ENCODE measurements around the gene COL21A1.
"Not testable (repeated sequence)": the region's sequence is repeated elsewhere in the genome, so short reads cannot be mapped to it uniquely, and the experiment has no call there.

Gene COL21A1

GRCh38 chr6:56043076-56043475 lies 204.3 kb downstream of the COL21A1 start:
- no peak for DNase-seq

DNA sequence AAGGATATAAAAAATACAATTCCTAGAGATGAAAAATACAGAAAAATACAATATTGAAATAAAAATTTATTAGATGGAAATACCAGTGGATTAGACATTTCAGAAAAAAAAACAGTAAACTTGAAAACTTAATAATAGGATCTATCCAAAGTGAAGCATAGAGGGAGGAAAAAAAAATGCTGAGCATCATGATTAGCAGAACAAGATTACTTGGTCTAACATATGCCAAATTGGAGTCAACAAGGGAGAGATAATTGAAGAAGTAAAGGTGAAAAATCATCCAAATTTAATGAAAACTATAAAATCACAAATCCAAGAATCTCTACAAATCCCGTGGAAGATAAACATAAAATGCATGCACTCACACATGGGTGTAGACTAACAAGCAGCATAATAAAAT lies 205.8 kb downstream of the COL21A1 start:
- DNase-seq = no peak

- DNase-seq = no peak
Measured at GRCh38 chr6:56040889-56041301, 206.5 kb downstream of the COL21A1 start.

- DNase-seq = no peak
Measured at GRCh38 chr6:56040223-56040622, 207.2 kb downstream of the COL21A1 start.

GRCh38 chr6:56038764-56039163 lies 208.6 kb downstream of the COL21A1 start:
- DNase-seq = no peak

- no peak for DNase-seq
Measured at GRCh38 chr6:56037601-56038000, 209.8 kb downstream of the COL21A1 start.

DNA sequence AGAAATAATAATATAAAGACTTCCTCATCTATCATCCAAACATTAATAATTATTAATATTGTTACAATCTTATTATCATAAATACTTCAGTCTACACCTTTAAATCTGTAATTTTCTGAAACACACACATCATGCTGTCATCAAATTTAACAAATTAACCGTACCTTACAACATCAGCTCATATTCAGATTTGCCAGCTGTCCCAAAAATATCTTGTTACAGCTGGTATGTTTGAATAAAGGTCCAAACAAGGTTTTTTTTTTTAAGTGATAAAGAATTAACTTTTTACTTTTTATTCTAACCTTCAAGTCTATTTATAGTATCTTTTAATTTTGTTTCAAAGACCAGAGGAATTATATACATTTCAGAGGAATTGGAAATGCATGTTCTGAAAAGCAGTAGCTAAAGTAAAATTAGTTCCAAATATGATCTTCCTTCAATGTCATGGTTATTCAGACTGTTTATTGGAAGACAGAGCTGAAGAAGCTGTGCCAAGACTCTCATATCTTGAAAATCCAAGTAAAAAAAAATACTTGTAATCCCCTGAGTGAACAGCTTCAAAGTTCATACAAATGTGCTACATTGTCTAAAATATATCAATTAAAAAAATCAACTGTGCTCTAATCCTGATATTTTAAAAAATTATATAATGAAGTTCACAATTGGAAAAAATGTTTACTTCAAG lies 210.3 kb downstream of the COL21A1 start:
- peak in 1 of 2 experiments; percentile 23 for DNase-seq

- no peak for DNase-seq
Measured at GRCh38 chr6:56033401-56033800, 214.0 kb downstream of the COL21A1 start.

DNA sequence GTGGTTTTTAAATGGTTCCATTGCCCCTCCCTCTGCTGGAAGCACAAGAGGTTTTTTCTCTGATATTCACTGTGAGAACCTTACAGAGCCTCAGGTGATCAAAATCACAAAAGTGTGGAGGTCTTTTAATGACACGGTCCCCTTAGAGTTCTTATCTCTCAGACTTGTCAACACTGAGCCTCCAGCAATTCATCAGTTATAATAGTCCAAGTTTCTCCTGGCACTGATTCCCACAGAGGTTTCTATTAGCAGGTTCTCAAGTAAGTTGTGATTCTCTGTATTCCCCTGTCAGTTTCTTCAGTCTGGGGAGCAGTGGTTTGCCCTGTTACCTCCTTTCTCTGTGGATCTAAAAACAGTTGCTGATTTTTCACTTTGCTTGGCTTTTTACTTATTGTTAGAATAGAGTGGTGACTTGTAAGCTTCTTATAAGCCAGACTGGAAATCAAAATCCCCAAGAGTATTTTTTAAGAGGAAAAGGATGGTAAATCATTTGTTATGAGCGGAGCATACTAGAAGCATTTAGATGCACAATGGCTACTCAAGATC lies 214.6 kb downstream of the COL21A1 start:
- DNase-seq = no peak

DNA sequence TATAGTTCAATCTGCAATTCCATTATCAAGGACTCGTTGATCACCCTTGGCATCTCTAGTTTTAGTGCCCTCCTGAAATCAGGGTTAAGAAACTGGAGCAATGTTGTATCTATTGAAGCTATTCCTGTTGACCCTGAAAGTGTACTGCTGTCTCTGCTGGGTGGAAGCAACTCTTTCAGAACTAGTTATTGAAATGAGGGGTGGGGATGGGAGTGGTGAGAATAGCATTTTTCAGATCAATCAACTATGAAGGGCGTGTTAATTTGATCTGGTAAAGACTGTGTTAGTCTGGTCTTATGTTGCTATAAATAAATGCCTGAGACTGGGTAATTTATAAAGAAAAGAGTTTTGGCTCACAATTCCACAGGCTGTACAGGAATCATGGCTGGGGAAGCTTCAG lies 219.5 kb downstream of the COL21A1 start:
- DNase-seq = no peak

DNA sequence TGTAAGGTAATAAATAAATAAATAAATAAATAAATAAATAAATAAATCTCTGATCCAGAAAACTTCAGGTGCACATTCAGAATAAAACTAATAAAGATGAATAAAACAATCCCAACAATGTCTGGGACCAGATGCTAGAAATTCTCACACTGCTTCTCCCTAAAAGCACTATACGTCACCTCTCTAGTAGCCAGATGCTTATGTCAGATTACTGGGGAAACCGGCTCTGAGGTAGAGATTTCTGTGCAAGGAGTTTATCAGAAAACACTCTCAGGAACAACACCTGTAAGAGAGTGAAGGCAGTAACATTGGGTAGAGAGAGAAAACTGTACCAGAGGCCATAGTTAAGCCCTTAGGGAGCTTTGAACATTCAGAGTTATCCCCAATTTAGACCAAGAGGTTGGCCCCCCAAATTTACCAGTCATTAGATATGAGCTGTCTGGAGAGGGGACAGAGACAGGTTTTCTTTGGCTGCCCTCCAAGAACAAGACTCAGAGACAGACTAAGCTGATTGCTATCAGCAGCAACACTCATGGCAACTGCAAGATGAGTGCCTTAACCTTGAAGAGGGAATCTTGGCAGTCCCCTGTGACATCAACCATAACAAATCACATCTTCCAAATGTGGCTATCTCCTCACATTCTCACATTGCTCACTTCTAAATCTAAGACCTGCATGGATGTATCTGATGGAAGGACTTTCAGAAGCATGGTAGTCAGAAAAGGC lies 220.8 kb downstream of the COL21A1 start:
- DNase-seq = no peak

DNA sequence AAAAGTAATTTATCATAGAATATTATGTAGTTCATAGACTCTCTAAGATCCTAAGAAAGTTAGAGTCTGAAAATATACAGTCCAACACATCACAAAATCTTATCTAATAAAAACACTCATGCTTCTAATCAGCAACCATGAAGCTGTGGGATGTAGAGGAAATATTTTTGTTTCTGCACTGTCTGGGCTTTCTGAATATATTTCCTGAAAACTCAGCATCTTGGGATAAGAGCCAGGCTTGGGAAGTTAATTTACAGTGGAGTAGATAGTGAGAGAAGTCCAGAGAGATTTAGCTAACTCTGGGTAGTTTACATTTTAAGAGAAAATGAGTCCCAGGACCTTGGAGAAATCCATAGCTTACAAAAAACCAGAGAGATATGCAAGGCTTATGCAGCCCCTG lies 221.6 kb downstream of the COL21A1 start:
- no peak for DNase-seq

DNA sequence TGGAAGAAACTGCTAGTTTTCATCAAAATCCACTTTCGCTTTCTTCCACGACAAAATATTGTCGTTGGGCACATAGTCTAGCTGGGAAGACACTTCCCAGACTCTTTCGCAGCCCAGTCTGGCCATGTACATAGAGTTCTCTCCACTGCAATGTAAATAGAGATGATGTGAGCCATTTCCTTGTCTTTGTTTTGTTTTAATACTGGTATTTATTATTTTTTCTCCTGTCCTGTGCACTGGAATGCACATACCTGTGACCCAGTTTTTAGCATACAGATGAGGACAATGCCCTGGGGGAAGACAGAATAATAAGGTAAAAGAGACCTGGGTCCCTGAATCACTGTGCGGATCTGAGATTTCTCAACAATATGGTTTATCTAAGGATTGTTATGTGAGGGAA lies 222.4 kb downstream of the COL21A1 start:
- DNase-seq = no peak

DNA sequence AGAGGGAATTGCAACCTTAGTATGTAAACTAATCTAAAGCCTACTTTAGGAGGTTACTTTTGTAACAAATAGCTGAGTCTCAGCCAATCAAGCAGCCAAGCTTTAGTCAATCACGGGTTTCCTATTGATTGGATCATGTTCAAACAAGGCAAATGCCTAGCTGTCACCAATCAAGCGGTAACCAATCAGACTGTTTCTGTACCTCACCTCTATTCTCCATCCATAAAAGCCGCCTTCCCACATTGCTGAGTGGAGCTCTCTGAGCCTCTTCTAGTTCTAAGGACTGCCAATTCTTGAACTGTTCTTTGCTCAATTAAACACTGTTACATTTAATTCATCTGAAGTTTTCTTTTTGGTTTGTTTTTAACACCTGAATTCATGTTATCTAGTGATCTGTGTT lies 223.6 kb downstream of the COL21A1 start:
- DNase-seq = no peak

DNA sequence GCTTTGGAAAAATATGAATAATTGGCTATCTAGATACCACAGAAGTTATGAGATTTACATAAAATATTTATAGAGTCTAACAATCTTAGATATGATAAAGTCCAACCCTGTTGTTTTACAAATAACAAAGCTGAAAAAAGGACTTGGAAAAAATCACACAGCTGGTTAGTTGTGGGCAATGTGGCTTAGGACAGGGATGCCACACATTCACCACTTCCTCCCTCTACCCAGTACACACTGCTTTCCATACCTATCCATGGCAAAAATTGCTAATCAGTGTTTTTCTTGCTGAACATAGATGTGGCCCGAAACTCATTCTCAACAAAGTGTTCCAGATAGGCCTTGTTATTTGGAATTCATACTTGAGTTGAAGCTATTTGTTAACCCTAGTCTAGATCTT lies 224.7 kb downstream of the COL21A1 start:
- DNase-seq = no peak

GRCh38 chr6:56021943-56022342 lies 225.4 kb downstream of the COL21A1 start:
- DNase-seq = no peak

- no peak for DNase-seq
Measured at GRCh38 chr6:56019973-56020372, 227.4 kb downstream of the COL21A1 start.

- peak in 1 of 2 experiments; percentile 10 for DNase-seq
Measured at GRCh38 chr6:56017198-56017597, 230.2 kb downstream of the COL21A1 start.

- not testable (repeated sequence) for DNase-seq
Measured at GRCh38 chr6:56014039-56014438, 233.3 kb downstream of the COL21A1 start.

DNA sequence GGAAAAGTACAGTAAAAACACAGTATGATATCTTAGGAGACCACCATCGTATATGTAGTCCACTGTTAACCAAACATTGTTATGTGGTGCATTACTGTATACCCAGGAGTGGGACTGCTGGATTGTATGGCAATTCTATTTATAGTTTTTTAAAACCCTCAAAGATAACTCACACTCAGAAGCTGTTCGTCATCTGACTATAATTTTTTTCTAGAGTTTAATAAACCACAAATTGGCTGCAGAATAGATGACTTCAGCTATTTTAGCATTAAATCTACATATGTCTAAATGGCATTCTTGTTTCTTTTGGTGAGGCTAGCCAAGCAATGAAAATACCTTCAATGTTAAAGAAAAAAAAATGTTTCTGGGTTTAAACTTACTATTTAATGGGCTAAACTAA lies 237.7 kb downstream of the COL21A1 start:
- DNase-seq = no peak

Measured in NCI-H446 (cell line).